ENCODE measurements around the gene DSP. TPM values are rescaled to one million over a fixed set of nuclear protein-coding genes. Genes with fewer than 3 reads are reported as not detected.

DSP gene
- total RNA-seq, 2 donors from 2014 or later, result 60.6 to 211 TPM

GRCh38 chr6:7523922-7524321 is 17.5 kb upstream of the DSP start:
- no peaks in the 10 kb centered on the region for H3K27me3 ChIP-seq (replicated peaks; ENCODE audit: insufficient read depth)
- no peak for DNase-seq (ENCODE audit: low spot score)
- intact Hi-C loops (cut with DNase I), result no loop called here
- no peak overlapping the region for H3K4me3 ChIP-seq
- 22% methylated on average over 2 of the region's 2 CpGs for WGBS
- no peak overlapping the region for H3K27ac ChIP-seq
- no peaks in the 10 kb centered on the region for H3K9me3 ChIP-seq
- no peaks in the 10 kb centered on the region for H3K36me3 ChIP-seq
- no peak for TF ChIP-seq POLR2A (IDR thresholded peaks at IDR 0.05)
- TF ChIP-seq CTCF (IDR thresholded peaks at IDR 0.05), result no peak
- no peak for TF ChIP-seq POLR2AphosphoS5 (IDR thresholded peaks at IDR 0.05)
- no peaks in the 10 kb centered on the region for H3K4me1 ChIP-seq (replicated peaks)

- Histone ChIP-seq H3K36me3 (no peaks in the 10 kb centered on the region), H3K4me1 (replicated peaks) (no peaks in the 10 kb centered on the region), H3K27ac (no peak overlapping the region), H3K4me3 (no peak overlapping the region), H3K27me3 (replicated peaks; ENCODE audit: insufficient read depth) (no peaks in the 10 kb centered on the region), H3K9me3 (no peaks in the 10 kb centered on the region)
- TF ChIP-seq CTCF (IDR thresholded peaks at IDR 0.05), result no peak
- TF ChIP-seq POLR2A (IDR thresholded peaks at IDR 0.05), result no peak
- no peak for TF ChIP-seq POLR2AphosphoS5 (IDR thresholded peaks at IDR 0.05)
- intact Hi-C loops (cut with DNase I), result no loop called here
- no peak for DNase-seq (ENCODE audit: low spot score)
- WGBS, result 57% methylated on average over 11 of the region's 11 CpGs
Observed at GRCh38 chr6:7526755-7527154, 14.7 kb upstream of the DSP start.

- intact Hi-C loops (cut with DNase I), result no loop called here
- 82% methylated on average over 5 of the region's 5 CpGs for WGBS
- H3K4me1 ChIP-seq (replicated peaks), result no peaks in the 10 kb centered on the region
- no peaks in the 10 kb centered on the region for H3K9me3 ChIP-seq
- H3K4me3 ChIP-seq, result no peak overlapping the region
- TF ChIP-seq CTCF (IDR thresholded peaks at IDR 0.05) (no peak), POLR2A (IDR thresholded peaks at IDR 0.05) (no peak), POLR2AphosphoS5 (IDR thresholded peaks at IDR 0.05) (no peak)
- no peaks in the 10 kb centered on the region for H3K27me3 ChIP-seq (replicated peaks; ENCODE audit: insufficient read depth)
- H3K36me3 ChIP-seq, result no peaks in the 10 kb centered on the region
- no peak overlapping the region for H3K27ac ChIP-seq
- DNase-seq (ENCODE audit: low spot score), result no peak
Observed at GRCh38 chr6:7528565-7528964, 12.9 kb upstream of the DSP start.

- intact Hi-C loops (cut with DNase I), result no loop called here
- Histone ChIP-seq H3K4me3 (no peak overlapping the region), H3K27me3 (replicated peaks; ENCODE audit: insufficient read depth) (no peaks in the 10 kb centered on the region), H3K9me3 (no peaks in the 10 kb centered on the region), H3K4me1 (replicated peaks) (no peaks in the 10 kb centered on the region), H3K36me3 (no peaks in the 10 kb centered on the region), H3K27ac (no peak overlapping the region)
- 72% methylated on average over 6 of the region's 6 CpGs for WGBS
- TF ChIP-seq POLR2AphosphoS5 (IDR thresholded peaks at IDR 0.05) (no peak), POLR2A (IDR thresholded peaks at IDR 0.05) (no peak), CTCF (IDR thresholded peaks at IDR 0.05) (no peak)
- DNase-seq (ENCODE audit: low spot score), result no peak
Observed at GRCh38 chr6:7529141-7529540, 12.3 kb upstream of the DSP start.

GRCh38 chr6:7532232-7532631 is 9.2 kb upstream of the DSP start:
- WGBS, result 15% methylated on average over 6 of the region's 6 CpGs
- H3K9me3 ChIP-seq, result no peaks in the 10 kb centered on the region
- DNase-seq (ENCODE audit: low spot score), result peak; percentile 90
- no peak overlapping the region for H3K4me3 ChIP-seq
- no peaks in the 10 kb centered on the region for H3K4me1 ChIP-seq (replicated peaks)
- no peaks in the 10 kb centered on the region for H3K36me3 ChIP-seq
- H3K27me3 ChIP-seq (replicated peaks; ENCODE audit: insufficient read depth), result no peaks in the 10 kb centered on the region
- peak overlapping the region; percentile 54 to 55 for H3K27ac ChIP-seq
- TF ChIP-seq POLR2AphosphoS5 (IDR thresholded peaks at IDR 0.05) (peak; percentile 89), CTCF (IDR thresholded peaks at IDR 0.05) (no peak)
- intact Hi-C loops (cut with DNase I), result no loop called here
